ENCODE data around the gene RMI2. TPM values are rescaled to one million over a fixed set of nuclear protein-coding genes. Genes with fewer than 3 reads are reported as not detected.

Gene RMI2
- total RNA-seq, 2 donors from 2014 or later = 12.0 to 46.3 TPM

DNA sequence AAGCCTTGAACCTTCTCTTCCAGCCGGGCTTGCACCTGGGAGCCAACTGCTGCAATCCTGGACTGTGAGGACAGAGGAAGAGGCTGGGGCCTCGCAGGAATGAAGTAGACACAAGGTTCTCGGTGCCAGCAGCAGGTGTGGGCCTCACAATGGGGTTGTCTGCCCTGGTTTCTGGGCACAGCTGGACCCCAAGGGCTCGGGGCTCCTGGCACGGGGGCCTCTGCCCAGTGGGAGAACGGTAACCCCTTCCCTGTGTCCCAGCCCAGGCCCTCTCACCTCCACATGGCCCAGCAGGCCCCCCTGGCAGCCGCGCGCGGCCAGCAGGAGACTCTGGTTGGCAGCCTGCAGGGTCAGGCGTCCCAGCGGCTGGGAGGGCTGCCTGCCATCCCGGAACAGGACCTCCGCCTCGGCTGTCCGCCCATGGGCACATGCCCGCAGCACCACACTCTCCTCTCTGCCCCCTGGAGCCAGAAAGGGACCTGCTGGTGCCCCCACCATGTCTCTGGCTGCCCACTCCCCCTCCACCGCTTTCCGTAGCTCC lies 46.9 kb downstream of the RMI2 start:
- Histone ChIP-seq H3K9me3 (no peaks in the 10 kb centered on the region), H3K27me3 (no peaks in the 10 kb centered on the region), H3K27ac (no peak overlapping the region), H3K4me3 (no peak overlapping the region), H3K4me1 (no peaks in the 10 kb centered on the region), H3K9ac (ENCODE audit: low read depth in 2 of 2, low read length in 2 of 2) (no peak overlapping the region), H3K36me3 (no peaks in the 10 kb centered on the region)
- DNase-seq = no peak
- intact Hi-C loops (cut with DNase I) = loop anchor here (10.0 kb wide), 2 partner anchors 423 to 673 kb away; no protein-coding TSS in a partner anchor
- TF ChIP-seq, protein P1, sequence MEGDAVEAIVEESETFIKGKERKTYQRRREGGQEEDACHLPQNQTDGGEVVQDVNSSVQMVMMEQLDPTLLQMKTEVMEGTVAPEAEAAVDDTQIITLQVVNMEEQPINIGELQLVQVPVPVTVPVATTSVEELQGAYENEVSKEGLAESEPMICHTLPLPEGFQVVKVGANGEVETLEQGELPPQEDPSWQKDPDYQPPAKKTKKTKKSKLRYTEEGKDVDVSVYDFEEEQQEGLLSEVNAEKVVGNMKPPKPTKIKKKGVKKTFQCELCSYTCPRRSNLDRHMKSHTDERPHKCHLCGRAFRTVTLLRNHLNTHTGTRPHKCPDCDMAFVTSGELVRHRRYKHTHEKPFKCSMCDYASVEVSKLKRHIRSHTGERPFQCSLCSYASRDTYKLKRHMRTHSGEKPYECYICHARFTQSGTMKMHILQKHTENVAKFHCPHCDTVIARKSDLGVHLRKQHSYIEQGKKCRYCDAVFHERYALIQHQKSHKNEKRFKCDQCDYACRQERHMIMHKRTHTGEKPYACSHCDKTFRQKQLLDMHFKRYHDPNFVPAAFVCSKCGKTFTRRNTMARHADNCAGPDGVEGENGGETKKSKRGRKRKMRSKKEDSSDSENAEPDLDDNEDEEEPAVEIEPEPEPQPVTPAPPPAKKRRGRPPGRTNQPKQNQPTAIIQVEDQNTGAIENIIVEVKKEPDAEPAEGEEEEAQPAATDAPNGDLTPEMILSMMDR (IDR thresholded peaks at IDR 0.05) = no peak

DNA sequence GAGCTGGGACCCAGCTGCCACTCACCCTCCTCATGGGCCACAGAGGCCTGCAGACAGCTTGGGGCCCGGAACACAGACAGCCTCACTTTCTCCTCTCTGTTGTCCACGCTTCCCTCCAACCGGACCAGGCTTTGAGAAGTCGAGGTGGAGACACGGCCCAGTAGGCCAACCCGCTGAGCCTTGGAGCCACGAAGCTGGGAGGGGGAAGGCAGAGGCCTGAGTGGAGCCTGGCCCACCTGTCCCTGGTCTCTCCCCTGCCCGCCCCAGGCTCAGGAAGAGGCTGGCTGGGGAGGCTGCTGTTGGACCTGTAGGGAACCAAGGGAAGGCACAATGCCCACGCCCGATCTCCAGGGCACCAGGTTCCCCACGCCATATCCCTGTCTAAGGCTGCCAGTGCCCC lies 48.1 kb downstream of the RMI2 start:
- TF ChIP-seq, protein P1 (IDR thresholded peaks at IDR 0.05) = no peak
- Histone ChIP-seq H3K9me3 (no peaks in the 10 kb centered on the region), H3K4me3 (no peak overlapping the region), H3K27me3 (no peaks in the 10 kb centered on the region), H3K36me3 (no peaks in the 10 kb centered on the region), H3K27ac (no peak overlapping the region), H3K4me1 (no peaks in the 10 kb centered on the region), H3K9ac (ENCODE audit: low read depth in 2 of 2, low read length in 2 of 2) (no peak overlapping the region)
- intact Hi-C loops (cut with DNase I) = loop anchor here (10.0 kb wide), 2 partner anchors 421 to 671 kb away; no protein-coding TSS in a partner anchor
- no peak for DNase-seq

DNA sequence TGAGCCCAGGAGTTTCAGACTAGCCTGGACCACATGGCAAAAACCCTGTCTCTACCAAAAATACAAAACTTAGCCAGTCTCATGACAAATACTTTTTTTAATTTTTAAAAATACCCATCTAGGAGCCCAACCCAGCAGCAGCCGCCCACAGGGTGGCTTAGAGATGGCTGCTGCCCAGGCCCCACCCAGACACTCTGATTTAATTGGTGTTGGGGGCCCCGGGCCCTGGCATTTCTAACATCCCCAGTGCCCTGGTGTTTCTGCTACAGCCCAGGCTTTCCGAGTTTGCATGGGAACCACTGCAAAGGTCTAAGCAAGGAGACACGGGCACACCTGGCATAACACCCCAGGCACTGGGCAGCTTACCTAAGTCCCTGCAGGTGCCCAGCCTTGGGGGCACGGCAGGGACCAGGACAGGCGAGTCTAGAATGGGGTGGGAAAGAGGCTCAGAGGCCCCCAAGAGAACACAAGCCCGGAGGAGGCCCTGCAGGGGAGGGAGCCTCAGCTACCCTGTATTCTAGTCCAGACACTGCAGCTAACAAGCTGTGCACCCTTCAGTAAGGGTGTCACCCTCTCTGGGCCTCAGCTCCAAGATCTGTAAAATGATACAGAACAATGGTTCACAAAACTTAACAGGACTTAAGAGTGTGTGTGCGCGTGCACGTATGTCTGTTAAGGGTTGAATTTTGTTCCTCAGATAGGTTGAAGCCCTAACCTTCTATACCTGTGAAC lies 48.8 kb downstream of the RMI2 start:
- Histone ChIP-seq H3K36me3 (no peaks in the 10 kb centered on the region), H3K27me3 (no peaks in the 10 kb centered on the region), H3K27ac (no peak overlapping the region), H3K4me1 (no peaks in the 10 kb centered on the region), H3K9me3 (no peaks in the 10 kb centered on the region), H3K4me3 (no peak overlapping the region), H3K9ac (ENCODE audit: low read depth in 2 of 2, low read length in 2 of 2) (no peak overlapping the region)
- no peak for DNase-seq
- TF ChIP-seq, protein P1 (IDR thresholded peaks at IDR 0.05) = no peak
- intact Hi-C loops (cut with DNase I) = loop anchor here (10.0 kb wide), 2 partner anchors 421 to 671 kb away; no protein-coding TSS in a partner anchor

DNA sequence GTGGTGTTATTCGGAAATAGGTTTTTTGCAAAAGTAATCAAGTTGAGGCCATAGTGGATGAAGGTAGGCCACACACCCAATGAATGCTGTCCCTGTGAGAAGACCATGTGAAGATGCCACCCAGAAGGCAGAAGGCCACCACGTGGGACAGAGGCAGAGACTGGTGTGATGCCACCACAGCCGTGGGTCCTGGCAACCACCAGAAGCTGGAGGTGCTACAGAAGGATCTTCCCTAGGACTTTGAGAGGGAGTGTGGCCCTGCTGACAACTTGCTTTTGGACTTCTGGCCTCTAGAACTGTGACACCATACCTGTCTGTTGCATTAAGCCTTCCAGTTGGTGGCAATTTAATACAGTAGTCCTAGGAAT lies 49.3 kb downstream of the RMI2 start:
- TF ChIP-seq, protein P1 (IDR thresholded peaks at IDR 0.05) = no peak
- intact Hi-C loops (cut with DNase I) = loop anchor here (10.0 kb wide), 2 partner anchors 420 to 670 kb away; no protein-coding TSS in a partner anchor
- H3K4me1 ChIP-seq = no peaks in the 10 kb centered on the region
- H3K36me3 ChIP-seq = no peaks in the 10 kb centered on the region
- H3K9ac ChIP-seq (ENCODE audit: low read depth in 2 of 2, low read length in 2 of 2) = no peak overlapping the region
- H3K4me3 ChIP-seq = no peak overlapping the region
- DNase-seq = no peak
- no peak overlapping the region for H3K27ac ChIP-seq
- no peaks in the 10 kb centered on the region for H3K9me3 ChIP-seq
- H3K27me3 ChIP-seq = no peaks in the 10 kb centered on the region

DNA sequence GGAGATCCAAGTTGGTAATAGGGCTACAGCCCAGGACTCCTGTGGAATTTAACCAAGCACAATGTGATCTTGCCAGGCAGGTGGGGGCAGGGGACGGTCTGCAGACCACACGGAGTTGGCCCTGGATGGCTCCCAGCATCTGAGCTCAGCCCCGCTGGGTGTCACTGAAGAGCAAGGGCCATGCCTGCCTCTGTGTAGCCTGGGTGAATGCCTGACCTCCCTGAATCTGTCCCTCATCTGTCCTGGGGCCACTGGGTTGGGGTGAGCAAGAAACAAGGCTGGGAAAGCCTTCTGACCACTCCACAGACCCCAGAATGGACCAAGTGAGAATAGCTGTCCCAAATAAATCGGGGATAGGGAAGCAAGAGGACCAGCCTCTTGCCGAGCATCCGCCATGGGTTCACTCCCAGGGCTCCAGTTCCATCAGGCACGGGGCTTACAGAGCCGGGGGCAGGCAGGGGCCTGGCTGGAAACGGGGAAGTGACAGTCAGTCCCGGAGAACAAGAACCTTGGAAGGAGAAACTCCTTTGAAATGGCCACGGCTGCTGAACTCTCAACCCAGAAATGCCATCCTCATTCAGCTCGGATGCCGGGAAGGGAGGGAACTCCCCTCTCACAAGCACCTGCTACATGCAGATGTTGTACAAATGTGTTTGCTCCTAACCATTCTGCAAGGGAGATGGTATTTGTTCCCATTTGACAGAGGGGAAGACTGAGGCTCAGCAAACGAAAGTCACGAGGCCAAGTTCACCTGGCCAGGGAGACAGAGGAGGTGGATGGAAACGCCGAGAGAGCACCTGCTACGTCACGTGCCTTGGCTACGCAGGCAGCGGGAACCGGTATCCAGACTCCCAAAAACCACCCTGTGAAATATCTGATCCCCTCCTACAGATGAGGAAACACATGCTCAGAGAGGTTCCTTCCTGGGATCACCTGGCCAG lies 50.0 kb downstream of the RMI2 start:
- TF ChIP-seq, protein P1 (IDR thresholded peaks at IDR 0.05) = no peak
- Histone ChIP-seq H3K9ac (ENCODE audit: low read depth in 2 of 2, low read length in 2 of 2) (no peak overlapping the region), H3K36me3 (no peaks in the 10 kb centered on the region), H3K4me1 (no peaks in the 10 kb centered on the region), H3K4me3 (no peak overlapping the region), H3K27me3 (no peaks in the 10 kb centered on the region), H3K27ac (no peak overlapping the region), H3K9me3 (no peaks in the 10 kb centered on the region)
- DNase-seq = no peak
- intact Hi-C loops (cut with DNase I) = loop anchor here (5.0 to 10.0 kb wide), 3 partner anchors 322 to 670 kb away; no protein-coding TSS in a partner anchor
